HG03108 (cell line): ENCODE measurements around the gene SUN1.
"Not testable (repeated sequence)": the region's sequence is repeated elsewhere in the genome, so short reads cannot be mapped to it uniquely, and the experiment has no call there.

Experiments
- ATAC-seq: cut with Tn5 transposase; IDR thresholded peaks from one replicate; pipeline ENCODE4 v1.9.1; 2021; ENCODE audit warnings: moderate library complexity; ENCODE audit not compliant: unreplicated experiment

Gene SUN1

DNA sequence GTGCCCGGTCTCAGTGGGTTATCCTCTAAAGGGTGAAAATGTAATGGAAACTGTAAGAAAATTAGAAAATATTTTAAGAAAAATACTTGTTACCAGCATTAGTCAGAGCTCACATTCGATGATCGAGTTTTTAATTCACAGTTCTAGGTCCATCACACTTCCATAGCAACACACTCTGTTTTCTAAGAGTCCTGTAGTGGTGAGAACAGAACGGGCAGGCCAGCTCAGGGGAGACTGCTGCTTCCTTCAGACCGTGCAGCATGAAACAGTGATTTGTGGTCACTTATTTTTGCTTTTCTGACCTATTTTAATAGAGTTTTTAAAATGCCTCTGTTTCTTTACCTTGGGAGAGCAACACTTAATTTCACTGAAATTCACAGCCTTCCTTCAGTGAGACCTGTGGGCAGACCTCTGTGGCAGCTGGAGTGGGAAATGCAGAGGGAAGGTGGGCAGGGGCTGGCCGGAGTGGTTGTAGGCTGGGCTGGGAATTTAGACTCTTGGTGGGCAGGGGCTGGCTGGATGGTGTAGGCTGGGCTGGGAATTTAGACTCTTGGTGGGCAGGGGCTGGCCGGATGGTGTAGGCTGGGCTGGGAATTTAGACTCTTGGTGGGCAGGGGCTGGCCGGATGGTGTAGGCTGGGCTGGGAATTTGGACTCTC is 1.5 kb downstream of the SUN1 start:
- ATAC-seq, result no peak

DNA sequence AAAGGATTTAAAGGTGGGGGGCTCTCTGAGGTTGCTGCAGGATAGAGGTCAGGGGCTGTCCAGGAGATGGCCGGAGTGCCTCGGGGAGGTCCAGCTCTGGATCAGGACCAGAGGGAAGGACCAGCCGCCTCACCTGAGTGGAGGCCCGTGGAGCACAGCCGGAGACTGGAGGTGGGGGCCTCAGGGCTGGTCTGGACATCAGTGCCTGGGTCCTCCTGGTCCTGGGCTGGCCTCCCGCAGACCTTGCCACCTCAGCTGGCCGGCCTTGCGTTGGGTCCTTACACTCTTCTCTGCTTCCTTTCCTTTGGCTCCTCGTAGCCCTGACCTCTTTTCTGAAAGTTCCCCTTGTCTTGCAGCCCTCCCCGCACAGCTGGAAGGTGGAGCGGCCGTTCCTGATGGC is 2.0 kb downstream of the SUN1 start:
- ATAC-seq, result no peak

DNA sequence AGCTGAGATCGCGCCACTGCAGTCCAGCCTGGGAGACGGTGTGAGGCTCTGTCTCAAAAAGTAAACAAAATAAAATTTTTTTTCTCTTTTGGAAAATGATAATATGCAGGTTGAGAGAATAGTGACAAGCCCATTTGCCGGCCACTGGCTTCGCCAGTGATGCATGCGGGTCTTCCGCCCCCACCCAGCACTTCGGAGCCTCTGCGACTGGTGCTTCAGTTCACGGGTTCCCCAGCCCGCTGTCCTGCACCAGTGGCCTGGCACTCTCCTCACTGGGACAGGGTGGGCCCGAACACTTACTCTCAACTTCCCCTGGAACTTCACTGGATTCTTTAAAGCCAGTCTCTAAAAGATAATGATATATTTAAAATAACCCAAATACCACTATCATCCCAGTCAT is 2.7 kb downstream of the SUN1 start:
- no peak for ATAC-seq

DNA sequence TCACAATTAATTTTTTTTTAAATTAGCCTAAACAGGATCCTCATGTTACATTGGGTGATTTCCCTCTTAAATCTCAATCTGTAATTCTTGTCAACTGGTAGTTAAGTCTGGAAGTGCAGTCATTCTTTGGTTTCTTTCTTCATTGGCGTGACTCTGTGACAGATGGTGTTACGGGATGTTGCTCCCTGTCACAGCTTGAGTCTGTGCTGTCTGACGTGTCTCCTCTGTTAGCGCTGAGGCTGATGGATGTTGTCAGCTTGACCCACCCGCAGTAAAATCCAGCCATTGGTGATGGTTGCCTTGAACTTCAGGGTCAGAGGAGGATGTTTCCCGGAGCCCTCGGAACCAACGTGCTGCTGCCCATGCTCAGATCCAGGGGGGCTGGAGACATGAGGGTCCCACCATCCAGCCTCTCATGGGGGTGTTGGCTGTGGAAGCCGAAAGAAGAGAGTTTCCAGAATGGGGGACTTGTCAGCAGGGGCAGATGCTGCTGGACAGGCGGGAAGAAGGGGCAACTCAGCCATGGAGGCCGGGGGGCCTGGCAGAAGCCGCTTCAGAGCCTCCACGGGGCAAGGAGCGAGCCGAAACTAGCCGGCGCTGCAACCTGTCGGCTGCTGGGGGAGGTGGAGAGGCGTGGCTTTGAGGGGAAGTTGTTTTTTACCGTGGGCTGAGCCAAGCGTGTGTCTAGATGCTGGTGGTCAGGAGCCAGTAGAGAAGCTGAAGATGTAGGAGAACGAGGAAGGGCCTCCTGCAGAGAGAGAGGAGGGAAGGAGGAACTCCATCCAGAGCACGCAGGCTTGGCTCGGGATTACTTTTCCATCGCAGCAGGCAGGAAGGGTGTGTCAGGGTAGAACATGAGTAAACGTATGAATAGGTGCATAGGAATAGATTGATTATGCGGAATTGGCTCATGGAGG is 3.5 kb downstream of the SUN1 start:
- no peak for ATAC-seq

DNA sequence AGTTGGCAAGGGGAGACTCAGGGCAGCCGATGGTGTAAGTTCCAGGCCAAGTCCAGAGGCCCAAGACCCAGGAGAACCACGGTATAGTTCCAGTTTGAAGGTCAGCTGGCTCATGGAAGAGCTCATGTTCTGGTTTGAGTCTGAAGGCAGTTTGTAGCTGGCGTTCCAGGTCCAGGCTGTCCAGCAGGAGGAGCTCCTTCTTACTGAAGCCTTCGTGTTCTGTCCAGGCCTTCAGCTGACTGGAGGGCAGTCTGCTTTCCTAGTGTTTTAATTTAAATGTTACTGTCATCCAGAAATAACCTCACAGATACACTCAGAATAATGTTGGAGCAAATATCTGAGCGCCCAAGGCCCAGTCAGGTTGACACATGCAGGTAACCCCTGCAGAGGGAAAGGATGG is 4.2 kb downstream of the SUN1 start:
- no peak for ATAC-seq

DNA sequence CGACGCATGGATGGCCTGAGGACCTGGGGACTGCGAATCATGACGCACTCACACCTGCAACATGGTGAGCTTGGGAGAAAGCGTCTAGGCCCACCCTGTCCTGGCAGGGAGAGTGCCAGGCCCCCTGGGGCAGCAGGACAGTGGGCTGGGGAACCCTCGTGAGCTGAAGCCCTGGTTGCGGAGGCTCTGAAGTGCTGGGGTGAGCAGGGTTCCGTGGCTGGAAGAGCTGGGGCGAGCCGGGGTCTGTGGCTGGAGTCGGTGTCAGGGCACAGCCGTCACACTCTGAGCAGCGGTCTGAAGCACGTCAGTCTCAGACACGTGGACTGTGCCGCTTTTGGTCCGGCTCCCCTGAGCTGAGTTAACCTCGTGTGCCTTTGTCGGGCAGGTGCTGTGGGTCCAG is 4.7 kb downstream of the SUN1 start:
- no peak for ATAC-seq

DNA sequence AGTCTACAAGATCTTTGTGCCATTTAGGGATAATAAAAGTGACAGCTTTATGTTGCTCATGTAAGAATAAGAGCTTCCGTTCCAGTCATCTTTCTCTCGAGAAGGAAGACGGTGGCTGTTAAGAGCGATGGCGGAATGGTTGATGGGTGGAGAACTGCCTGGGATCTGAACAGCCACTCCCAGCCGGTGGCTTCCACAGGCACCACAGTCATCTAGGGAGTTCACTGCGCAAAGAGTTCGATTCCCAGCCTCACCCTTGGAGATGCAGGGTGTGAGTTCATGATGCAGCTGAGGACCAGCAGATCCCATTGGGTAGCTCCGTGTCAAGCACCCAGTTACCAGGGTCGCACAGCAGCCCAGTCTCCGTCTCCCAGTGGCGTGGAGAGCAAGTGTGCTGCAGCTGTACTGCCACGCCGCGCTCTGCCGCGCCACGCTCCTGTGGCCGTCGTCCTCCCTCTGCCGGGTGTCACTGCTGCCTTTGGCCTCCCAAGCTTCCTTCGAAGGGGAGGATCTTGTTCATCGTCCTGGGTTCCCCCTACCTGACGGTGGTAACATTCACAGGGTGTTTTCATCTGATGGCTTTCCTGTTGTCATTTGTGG is 7.8 kb downstream of the SUN1 start:
- ATAC-seq, result no peak

DNA sequence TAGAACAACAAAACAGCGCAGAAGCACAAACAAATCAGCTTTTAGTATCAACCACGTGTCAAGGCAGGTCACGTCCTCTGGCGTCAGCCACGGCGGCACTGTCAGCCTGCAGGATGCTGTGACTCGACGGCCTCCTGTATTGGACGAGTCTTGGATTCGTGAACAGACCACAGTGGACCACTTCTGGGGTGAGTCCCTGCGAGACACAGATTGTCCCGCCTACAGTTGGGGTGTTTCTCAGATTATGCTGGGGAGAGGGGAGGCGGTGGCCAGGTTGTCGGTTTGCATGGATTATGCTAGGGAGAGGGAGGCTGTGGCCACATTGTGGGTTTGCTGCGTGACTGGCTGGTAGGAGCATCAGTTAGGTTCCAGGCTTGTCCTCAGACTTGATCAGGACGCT is 9.7 kb downstream of the SUN1 start:
- no peak for ATAC-seq

DNA sequence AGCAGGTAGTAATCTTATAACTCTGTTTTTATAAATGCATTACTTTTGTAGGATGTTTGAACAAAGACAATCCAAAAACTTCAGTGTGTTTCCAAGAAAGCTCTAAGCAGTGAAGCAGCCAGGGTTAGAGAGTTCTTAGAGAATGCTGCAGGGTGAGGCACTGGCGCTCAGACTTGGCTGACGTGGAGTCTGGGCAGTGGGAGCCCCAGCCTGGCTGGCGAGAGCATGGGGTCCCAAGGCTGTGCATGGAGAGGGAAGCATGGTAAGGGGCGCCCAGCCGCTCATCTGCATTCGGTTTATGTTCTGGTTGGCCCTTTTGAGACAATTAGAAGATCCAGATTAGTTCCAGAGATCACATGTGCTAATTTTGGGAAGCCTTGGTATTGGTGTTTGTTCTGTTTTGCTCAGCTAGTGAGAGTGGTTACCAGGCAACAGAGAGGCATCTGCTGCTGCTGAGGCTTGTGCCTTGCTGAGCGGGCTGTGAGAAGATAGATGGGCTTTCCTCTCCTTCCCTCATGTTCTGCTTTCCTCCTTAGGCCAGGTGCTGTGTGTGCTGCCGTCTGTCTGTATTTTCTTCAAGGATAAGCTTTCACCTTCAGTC is 10.3 kb downstream of the SUN1 start:
- no peak for ATAC-seq

DNA sequence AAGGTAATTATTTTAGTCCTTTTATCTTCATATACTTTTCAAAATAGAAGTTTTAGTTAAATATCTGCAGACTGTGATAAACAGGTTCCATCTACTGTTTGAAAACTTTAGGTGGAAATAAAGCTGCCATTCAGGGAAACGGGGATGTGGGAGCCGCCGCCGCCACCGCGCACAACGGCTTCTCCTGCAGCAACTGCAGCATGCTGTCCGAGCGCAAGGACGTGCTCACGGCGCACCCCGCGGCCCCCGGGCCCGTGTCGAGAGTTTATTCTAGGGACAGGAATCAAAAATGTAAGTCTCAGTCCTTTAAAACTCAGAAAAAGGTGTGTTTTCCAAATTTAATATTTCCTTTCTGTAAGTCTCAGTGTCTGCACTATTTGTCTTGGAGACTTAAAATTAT is 11.0 kb downstream of the SUN1 start:
- ATAC-seq, result no peak

DNA sequence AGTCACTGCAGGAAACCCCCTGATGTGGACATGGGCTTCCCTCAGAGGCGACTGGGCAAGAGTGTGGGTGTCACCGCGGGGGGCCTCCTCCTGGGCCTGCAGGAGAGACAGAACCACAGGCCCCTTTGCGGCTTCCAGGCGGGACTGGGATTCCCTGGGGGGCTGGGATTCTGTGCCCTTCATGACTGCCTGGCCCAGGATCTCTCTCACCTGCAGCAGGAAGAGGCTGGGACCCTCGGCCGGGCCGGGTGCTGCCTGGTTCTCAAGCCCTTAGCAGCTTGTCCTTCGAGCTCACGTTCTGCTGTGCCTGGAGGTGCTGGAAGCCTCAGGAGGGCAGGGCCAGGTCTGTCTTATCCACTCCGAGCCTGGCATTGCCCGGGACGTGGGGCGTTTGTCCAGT is 11.8 kb downstream of the SUN1 start:
- no peak for ATAC-seq

DNA sequence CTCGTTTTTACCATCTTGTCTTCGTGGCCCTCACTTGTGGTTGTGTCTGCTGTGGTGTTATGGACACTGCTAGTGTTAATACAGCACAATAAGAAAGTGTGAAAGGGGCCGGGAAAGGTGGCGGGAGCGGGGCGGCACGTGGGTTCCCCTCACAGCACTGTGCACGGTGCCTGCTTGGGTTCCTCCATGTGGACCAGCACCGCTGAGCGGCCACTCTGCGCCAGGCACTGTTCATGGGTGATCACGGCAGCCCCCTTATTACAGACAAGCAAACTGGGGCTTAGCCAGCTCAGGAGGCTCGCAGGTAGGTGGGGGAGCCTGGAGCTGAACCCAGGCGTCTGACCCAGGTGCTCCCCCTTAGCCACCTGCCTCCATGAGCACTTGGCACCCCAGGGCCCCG is 12.2 kb downstream of the SUN1 start:
- ATAC-seq, result no peak

DNA sequence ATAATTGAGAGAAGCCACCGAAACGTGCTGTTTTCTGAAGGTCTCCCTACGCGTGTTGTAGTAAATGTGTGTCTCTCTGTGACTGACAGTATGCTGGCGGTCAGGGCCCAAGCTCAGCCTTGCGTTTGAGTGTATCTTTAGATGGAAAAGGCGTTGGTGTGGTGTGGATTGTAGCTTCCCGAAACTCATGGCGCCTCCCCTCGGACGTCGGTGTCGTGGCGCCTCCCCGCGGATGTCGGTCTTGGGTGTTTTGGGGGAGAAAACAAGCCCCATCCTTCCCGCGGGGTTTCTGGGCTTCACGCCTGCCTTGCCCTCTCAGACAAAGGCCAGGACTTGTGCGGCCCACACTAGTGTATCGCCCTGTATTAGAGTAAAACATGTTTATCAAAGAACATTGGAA is 12.8 kb downstream of the SUN1 start:
- ATAC-seq, result no peak

DNA sequence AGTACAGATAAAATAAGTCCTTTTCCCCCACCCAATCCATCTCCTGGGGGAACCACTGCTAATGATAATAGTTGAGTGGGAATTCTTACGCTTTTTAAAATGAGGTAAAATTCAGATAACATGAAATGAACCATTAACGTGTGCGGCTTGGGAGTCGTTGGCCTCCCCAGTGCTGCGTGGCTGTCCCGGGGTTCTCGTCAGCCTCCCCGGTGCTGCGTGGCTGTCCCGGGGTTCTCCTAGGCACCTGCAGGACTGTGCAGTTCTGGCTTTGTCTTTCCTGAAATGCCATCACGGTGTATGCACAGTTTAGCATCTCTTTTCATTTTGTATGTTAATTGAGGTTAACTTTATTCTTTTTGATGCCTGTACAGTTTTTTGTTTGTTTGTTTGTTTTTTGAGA is 13.5 kb downstream of the SUN1 start:
- ATAC-seq, result no peak

DNA sequence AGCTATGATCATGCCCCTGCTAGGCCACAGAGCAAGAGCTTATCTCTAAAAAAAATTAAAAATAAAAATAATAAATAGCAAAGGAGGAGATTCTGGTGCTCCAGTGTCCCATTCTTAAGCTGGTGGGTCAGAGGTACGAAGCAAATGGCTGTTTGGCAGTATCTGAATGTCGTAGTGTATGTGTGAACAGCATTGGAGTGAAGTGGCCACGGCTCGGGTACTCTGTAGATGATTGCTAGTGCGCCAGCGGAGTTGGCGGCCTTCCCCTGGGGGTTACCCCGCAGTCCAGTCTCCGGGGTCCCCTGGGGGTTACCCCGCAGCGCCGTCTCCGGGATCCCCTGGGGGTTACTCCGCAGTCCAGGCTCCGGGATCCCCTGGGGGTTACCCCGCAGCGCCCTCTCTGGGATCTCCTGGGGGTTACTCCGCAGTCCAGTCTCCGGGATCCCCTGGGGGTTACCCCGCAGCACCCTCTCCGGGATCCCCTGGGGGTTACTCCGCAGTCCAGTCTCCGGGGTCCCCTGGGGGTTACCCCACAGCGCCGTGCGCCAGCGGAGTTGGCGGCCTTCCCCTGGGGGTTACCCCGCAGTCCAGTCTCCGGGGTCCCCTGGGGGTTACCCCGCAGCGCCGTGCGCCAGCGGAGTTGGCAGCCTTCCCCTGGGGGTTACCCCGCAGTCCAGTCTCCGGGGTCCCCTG is 14.8 kb downstream of the SUN1 start:
- ATAC-seq, result not testable (repeated sequence)

DNA sequence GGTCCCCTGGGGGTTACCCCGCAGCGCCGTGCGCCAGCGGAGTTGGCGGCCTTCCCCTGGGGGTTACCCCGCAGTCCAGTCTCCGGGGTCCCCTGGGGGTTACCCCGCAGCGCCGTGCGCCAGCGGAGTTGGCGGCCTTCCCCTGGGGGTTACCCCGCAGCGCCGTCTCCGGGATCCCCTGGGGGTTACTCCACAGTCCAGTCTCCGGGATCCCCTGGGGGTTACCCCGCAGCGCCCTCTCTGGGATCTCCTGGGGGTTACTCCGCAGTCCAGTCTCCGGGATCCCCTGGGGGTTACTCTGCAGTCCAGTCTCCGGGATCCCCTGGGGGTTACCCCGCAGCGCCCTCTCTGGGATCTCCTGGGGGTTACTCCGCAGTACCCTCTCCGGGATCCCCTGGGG is 15.5 kb downstream of the SUN1 start:
- ATAC-seq, result not testable (repeated sequence)

DNA sequence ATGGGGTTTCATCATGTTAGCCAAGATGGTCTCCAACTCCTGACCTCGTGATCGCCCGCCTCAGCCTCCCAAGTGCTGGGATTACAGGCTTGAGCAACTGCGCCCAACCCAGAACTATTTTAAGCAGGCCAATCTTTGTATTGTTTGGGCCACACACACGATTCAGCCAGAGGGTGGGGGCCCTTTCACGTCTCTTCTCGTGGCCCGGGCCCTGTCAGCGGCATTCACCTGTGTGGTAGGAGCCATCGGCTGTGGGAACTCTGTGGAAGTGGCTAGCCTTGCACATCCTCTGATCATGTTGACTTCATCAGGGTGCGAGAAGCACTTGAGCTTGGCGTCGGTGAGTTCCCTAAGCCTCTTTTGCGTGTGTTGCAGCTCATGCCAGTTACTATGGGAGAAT is 16.9 kb downstream of the SUN1 start:
- ATAC-seq, result no peak

DNA sequence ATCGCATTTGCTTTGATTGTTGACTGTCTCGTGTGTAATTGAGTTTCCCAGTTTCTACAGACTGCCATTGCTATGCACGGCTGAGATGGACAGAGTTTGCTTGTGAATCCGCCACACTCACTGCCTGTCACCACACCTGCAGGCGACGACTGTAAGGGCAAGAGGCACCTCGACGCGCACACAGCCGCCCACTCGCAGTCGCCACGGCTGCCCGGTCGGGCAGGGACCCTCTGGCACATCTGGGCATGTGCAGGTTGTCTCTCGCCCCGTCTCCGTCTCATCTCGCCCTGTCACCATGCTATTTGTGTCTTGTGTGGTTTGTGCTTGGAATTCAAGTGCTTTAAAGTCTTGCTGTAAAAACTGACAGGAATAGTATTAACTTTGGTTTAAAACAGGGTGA is 17.5 kb downstream of the SUN1 start:
- ATAC-seq, result no peak

DNA sequence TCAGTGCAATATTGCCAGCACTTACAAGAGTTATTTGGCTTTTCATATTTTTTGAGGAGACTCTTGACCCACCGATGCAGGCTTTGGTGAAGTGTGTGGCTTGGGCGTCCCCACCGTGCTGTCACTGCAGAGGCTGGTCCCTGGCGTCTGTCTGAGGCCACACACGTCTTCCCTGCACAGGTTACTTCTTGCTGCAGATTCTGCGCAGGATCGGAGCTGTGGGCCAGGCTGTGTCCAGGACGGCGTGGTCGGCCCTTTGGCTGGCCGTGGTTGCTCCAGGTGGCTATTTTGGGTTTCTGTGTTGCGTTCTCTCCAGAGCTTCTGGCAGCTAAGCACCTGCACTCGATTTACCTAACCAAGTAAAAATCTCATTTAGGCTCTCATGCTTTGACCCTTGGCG is 18.9 kb downstream of the SUN1 start:
- ATAC-seq, result no peak

DNA sequence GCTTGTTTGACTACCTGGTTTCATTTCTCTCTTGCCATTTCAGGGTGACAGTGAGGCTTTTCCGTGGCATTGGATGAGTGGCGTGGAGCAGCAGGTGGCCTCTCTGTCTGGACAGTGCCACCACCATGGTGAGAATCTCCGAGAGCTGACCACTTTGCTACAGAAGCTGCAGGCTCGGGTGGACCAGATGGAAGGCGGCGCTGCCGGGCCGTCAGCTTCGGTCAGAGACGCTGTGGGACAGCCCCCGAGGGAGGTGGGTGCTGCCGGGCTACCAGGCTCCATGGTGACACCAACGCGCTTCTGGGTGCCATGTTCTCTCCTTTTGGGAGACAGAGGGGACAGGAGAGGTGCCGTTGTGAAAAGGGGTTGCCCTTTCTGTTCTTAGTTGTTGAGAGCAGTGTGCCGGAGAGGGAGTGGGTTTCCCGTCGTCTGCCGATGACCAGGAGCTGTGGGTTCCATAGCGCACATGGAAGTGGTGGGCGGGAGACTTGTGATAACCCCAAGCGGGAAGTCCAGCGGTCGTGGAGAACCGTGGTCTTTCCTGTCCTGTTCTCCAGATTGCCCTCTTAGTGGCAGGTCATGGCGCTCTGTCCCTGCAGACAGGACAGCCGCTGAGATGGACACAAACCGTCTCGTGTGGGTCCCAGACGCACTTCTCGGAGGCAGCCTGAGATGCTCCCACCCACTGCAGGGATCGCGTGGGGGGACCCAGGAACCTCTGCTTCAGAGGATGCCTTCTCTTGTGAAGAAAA is 21.3 kb downstream of the SUN1 start:
- ATAC-seq, result no peak
